HUES6 (cell line): ENCODE measurements around the gene GSTO1.

ENCODE experiments used
- H3K27ac ChIP-seq: 2 replicates; pipeline ENCODE4 v1.7.0; 2013; ENCODE audit warnings: low read depth, mild to moderate bottlenecking, low read length, inconsistent platforms
- H3K27me3 ChIP-seq: 2 replicates; pipeline ENCODE4 v1.6.1; 2013; ENCODE audit warnings: low read length; ENCODE audit not compliant: control insufficient read depth, insufficient read depth
- H3K36me3 ChIP-seq: 2 replicates; pipeline ENCODE4 v1.6.1; 2013; ENCODE audit warnings: low read length; ENCODE audit not compliant: control insufficient read depth, insufficient read depth
- H3K4me1 ChIP-seq: 2 replicates; pipeline ENCODE4 v1.6.1; 2013; ENCODE audit warnings: low read length; ENCODE audit not compliant: control insufficient read depth, insufficient read depth
- H3K4me3 ChIP-seq: 2 replicates; pipeline ENCODE4 v1.5.1; 2013; ENCODE audit warnings: low read depth, low read length
- H3K9ac ChIP-seq: one replicate; pipeline ENCODE4 v1.6.1; 2013; ENCODE audit warnings: mild to moderate bottlenecking, low read length
- H3K9me3 ChIP-seq: 2 replicates; pipeline ENCODE4 v1.6.1; 2013; ENCODE audit warnings: low read depth, low read length; ENCODE audit not compliant: control insufficient read depth, insufficient read depth

Gene GSTO1

DNA sequence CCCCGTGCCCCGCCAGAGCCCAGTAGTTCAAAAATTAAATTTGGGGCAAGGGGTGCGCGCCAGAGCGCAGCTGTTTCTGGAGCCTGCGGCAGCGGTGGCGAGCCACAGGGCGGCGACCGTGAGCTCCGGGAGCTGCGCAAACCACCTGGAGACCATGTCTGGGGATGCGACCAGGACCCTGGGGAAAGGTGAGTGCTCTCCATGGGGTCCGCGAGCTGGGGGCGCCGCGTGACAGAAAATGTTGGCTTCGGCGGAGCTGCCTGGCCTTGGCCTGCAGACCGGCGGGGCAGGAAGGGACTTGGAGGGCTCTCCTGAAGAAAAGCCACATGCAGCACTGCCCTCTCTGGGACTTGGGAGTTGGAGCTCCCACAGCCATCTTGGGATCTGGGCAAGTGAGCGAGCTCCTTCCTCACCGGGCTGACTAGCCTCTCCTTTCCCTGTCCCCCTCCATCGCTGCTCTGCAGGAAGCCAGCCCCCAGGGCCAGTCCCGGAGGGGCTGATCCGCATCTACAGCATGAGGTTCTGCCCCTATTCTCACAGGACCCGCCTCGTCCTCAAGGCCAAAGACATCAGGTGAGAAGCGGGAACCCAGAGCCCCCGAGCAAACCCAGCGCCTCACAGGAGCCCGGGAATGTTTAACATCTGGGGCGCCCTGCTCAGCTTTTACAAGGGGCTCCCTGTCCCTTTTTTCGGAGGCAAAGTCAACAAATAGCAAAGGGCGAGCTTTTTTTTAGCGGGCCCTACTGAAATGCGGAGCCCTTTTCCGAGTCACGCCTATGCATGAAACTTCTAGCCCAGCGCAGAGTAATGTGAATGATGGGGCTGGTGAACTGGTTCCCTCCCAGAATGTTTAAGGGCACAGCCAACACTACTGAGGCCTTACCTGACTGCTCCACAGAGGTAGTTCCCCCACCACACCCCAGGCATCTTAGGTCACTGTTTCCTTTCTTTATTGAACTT lies 20.4 kb downstream of the GSTO1 start:
- Histone ChIP-seq H3K9ac (peak overlapping the region; percentile 52), H3K9me3 (no peaks in the 10 kb centered on the region), H3K36me3 (no peaks in the 10 kb centered on the region; the same call in 1 of the 2 replicates), H3K27ac (0 out of 2 replicates have a peak overlapping the region, but pooled peaks have one; percentile 22), H3K4me3 (peak overlapping the region; percentile 69), H3K27me3 (peaks cover 10% of the 10 kb centered on the region), H3K4me1 (peaks cover 17% of the 10 kb centered on the region; the same call in 1 of the 2 replicates)

DNA sequence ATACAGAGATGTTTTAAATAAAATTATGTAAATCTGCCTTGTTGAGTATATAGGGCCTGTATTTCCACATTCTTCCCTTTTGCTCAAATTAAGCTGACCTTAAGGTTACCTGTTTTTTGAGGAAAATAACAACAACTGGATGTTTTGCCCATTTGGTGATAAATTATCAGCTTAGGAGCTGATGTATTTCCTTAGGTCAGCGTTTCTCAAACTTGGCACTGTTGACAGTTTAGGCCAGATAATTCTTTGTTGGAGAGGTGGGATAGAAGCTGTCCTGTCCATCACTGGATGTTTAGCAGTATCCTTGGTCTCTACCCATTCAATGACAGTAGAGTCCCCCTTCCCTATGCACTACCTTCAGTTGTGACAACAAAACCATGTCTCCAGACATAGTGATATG lies 21.5 kb downstream of the GSTO1 start:
- Histone ChIP-seq H3K36me3 (no peaks in the 10 kb centered on the region; the same call in 1 of the 2 replicates), H3K9ac (no peak overlapping the region), H3K27ac (no peak overlapping the region)

DNA sequence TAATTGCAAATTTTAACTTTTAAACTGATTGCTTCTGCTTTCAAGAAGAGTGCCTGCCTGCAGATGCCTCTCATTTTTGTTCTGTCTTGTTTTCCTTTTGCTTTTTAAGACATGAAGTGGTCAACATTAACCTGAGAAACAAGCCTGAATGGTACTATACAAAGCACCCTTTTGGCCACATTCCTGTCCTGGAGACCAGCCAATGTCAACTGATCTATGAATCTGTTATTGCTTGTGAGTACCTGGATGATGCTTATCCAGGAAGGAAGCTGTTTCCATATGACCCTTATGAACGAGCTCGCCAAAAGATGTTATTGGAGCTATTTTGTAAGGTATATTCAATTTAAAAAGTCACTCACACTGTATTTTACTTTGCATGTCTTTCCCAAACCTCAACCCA lies 23.1 kb downstream of the GSTO1 start:
- no peak overlapping the region for H3K27ac ChIP-seq
- peaks cover 17% of the 10 kb centered on the region; the same call in 1 of the 2 replicates for H3K4me1 ChIP-seq
- no peak overlapping the region for H3K4me3 ChIP-seq
- H3K9ac ChIP-seq: no peak overlapping the region
- H3K36me3 ChIP-seq: no peaks in the 10 kb centered on the region; the same call in 1 of the 2 replicates
- H3K27me3 ChIP-seq: peaks cover 10% of the 10 kb centered on the region
- H3K9me3 ChIP-seq: no peaks in the 10 kb centered on the region

More for the DNA sequence above, 21.5 kb downstream of the GSTO1 start:
- Histone ChIP-seq H3K4me1 (peaks cover 17% of the 10 kb centered on the region; the same call in 1 of the 2 replicates), H3K4me3 (no peak overlapping the region), H3K9me3 (no peaks in the 10 kb centered on the region), H3K27me3 (peaks cover 10% of the 10 kb centered on the region)

DNA sequence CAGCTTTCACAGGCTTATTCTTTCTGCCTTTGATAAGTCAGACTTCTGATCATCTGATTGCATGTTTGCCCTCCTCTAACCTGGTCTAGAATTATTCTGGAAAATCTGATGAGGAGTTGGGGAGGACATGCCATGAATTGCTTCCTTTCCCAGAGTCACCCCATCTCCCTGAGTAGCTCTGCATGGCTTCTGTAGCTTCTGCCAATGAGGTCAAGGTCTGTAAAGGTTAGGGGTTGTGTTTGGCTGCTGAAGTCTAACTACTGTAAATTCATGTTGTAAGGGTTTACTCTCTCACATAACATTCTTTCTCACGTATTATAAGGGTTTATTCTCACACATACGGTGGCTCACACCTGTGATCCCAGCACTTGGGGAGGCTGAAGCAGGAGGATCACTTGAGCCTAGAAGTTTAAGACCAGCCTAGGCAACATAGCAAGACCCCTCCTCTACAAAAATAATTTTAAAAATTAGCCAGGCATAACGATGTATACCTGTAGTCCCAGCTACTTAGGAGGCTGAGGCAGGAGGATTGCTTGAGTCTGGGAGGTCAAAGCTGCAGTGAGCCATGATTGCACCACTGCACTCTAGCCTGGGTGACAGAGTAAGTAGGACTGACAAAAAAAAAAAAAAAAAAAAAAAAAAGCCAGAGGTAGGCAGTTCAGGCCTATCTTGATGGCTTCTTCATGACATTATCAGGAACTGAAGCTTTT lies 25.0 kb downstream of the GSTO1 start:
- Histone ChIP-seq H3K9ac (no peak overlapping the region), H3K27ac (no peak overlapping the region), H3K27me3 (peaks cover 10% of the 10 kb centered on the region), H3K9me3 (no peaks in the 10 kb centered on the region), H3K4me1 (peaks cover 10% of the 10 kb centered on the region; the same call in 1 of the 2 replicates), H3K36me3 (no peaks in the 10 kb centered on the region; the same call in 1 of the 2 replicates), H3K4me3 (no peak overlapping the region)

DNA sequence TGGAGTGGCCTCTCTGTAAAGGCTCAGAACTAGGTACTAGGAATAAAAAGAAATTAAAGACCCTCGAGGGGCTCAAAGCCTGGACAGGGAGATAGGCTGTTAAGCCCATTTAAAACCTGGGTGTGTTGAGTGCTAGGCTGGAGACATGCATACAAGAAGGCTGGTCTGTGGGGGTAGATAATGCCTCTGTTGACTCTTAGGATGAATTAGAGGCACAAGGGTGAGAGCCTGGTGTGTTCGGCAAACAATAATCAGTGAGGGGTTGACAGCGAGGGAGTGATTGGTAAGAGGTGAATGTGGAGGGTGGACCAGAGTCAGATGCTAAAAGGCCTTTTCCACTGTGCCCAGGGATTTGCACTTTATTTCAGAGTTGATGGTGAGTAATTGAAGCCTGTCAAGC lies 27.0 kb downstream of the GSTO1 start:
- no peaks in the 10 kb centered on the region for H3K27me3 ChIP-seq
- no peak overlapping the region for H3K4me3 ChIP-seq
- H3K9ac ChIP-seq: no peak overlapping the region
- H3K36me3 ChIP-seq: no peaks in the 10 kb centered on the region; the same call in 1 of the 2 replicates
- H3K9me3 ChIP-seq: no peaks in the 10 kb centered on the region
- no peak overlapping the region for H3K27ac ChIP-seq
- H3K4me1 ChIP-seq: no peaks in the 10 kb centered on the region

DNA sequence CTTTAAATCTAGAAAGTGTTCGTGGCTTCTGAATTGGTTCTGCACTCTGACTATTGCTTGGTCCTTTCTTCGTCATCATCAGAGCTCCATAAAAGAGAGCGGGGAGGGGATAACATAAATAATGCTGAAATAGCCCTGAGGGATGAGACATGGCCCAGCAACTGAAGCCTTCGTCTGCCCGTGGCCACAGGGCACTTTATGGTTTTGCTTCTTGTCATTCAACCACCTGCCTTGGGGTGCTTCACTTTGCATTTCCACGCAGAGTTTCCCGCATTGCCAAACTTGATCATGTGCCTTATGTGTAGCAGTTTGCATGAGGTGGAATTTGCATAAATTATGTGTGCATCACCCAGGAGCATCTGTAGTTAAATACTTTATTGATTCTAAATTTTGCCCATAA lies 30.2 kb downstream of the GSTO1 start:
- Histone ChIP-seq H3K27ac (no peak overlapping the region), H3K9me3 (no peaks in the 10 kb centered on the region), H3K36me3 (no peaks in the 10 kb centered on the region), H3K4me1 (no peaks in the 10 kb centered on the region), H3K4me3 (no peak overlapping the region), H3K27me3 (no peaks in the 10 kb centered on the region), H3K9ac (no peak overlapping the region)

DNA sequence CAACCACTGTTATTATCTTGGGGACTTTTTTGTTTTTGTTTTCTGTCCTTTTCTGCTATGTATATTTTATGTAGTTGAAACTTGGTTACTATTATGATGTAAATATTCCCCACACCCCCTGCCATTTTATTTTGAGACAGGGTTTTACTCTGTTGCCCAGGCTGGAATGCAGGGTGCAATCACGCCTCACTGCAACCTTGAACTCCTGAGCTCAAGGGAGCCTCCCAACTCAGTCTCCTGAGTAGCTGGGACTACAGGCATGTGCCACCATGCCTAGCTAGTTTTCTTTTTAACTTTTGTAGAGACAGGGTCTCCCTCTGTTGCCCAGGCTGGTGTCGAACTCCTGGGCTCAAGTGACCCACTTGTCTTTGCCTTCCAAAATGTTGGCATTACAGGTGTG lies 32.2 kb downstream of the GSTO1 start:
- H3K27ac ChIP-seq: no peak overlapping the region
- H3K4me1 ChIP-seq: peaks cover 2% of the 10 kb centered on the region
- H3K36me3 ChIP-seq: no peaks in the 10 kb centered on the region
- H3K9me3 ChIP-seq: no peaks in the 10 kb centered on the region
- H3K4me3 ChIP-seq: no peak overlapping the region
- H3K9ac ChIP-seq: no peak overlapping the region
- no peaks in the 10 kb centered on the region for H3K27me3 ChIP-seq

DNA sequence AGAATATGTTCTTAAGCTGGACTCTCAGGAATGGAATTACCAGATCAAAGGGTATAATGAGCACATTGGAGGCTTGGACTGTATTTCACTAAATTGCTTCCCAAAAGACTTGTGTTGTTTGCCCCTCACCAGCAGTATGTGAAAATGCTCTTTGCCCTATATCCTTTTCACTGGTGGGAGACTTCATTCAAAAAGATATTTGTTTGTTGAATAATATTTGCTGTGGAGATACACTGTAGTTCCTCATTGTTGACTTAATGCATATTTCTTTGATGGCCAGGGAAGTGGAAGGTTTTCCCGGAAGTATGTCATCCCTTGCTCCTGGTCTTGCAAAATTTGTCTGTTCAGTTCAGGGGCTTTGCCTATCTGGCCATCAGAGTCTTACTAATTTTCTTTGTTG lies 33.7 kb downstream of the GSTO1 start:
- H3K27ac ChIP-seq: no peak overlapping the region
- peaks cover 4% of the 10 kb centered on the region for H3K4me1 ChIP-seq
- no peaks in the 10 kb centered on the region for H3K27me3 ChIP-seq
- no peaks in the 10 kb centered on the region for H3K9me3 ChIP-seq
- no peak overlapping the region for H3K9ac ChIP-seq
- H3K4me3 ChIP-seq: no peak overlapping the region
- no peaks in the 10 kb centered on the region for H3K36me3 ChIP-seq

DNA sequence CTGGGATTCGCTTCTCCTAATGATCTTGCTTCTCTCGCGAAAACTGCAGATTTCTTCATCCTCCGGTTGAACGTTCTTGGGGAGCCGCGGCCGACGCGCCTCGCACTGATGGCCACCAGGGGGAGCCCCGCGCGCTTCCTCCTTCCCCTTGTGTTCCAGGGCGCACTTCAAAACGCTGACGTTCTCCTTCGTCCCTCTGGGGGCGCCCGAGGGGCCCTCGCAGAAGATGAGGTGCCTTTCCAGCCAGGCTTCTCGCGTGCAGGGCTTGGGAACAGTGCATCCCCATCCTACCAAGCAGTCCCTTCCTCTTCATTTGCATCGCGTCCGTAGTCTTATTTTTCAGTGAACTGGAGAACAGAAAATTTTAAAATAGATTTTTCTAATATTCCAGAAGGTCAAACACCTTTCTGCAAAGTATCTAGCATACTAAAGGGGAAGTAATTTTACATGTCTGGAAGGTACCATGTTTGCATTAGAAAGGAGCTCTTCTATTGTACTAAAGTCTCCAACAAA lies 36.8 kb downstream of the GSTO1 start:
- Histone ChIP-seq H3K27me3 (no peaks in the 10 kb centered on the region), H3K27ac (no peak overlapping the region), H3K9me3 (no peaks in the 10 kb centered on the region), H3K4me3 (0 out of 2 replicates have a peak overlapping the region, but pooled peaks have one; percentile 30), H3K9ac (no peak overlapping the region), H3K4me1 (peaks cover 4% of the 10 kb centered on the region), H3K36me3 (no peaks in the 10 kb centered on the region)

DNA sequence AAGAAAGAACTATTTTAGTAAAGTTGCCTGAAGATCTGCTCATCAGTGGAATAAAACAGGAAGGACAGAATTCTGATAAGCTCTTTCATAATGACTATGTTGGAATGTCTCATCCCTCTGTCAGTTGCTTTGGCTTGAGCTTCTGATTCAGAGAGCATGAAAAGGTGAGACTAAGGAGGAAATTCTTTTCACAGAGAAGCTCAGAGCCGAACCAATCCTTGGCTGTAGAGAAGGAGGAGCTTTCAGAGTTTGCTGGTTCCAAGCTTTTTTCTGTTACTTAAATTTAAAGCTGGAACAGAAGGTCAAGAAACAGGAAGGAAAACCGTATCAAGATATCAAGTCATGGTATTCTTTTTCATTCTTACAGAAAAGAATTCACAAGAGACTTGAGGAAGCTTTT lies 38.3 kb downstream of the GSTO1 start:
- no peaks in the 10 kb centered on the region for H3K27me3 ChIP-seq
- H3K27ac ChIP-seq: no peak overlapping the region
- H3K4me1 ChIP-seq: peaks cover 9% of the 10 kb centered on the region
- no peaks in the 10 kb centered on the region for H3K36me3 ChIP-seq
- no peak overlapping the region for H3K9ac ChIP-seq
- H3K9me3 ChIP-seq: no peaks in the 10 kb centered on the region
- H3K4me3 ChIP-seq: no peak overlapping the region
